Measurements from ENCODE around the gene SLC15A1.

The SLC15A1 gene

GRCh38 chr13:98706446-98707110, 45.9 kb downstream of the SLC15A1 start:
- DNase-seq (ENCODE audit: low spot score): no peak

- no peak for DNase-seq (ENCODE audit: low spot score)
These were observed 54.7 kb downstream of the SLC15A1 start for GRCh38 chr13:98697791-98698190.

GRCh38 chr13:98693756-98694155, 58.7 kb downstream of the SLC15A1 start:
- DNase-seq (ENCODE audit: low spot score): no peak

- DNase-seq (ENCODE audit: low spot score): no peak
These were observed 61.1 kb downstream of the SLC15A1 start for GRCh38 chr13:98691360-98691759.

- DNase-seq (ENCODE audit: low spot score): no peak
These were observed 62.0 kb downstream of the SLC15A1 start for GRCh38 chr13:98690348-98691022.

GRCh38 chr13:98689347-98689968, 63.0 kb downstream of the SLC15A1 start:
- no peak for DNase-seq (ENCODE audit: low spot score)

- no peak for DNase-seq (ENCODE audit: low spot score)
These were observed 64.1 kb downstream of the SLC15A1 start for GRCh38 chr13:98688373-98688772.

- DNase-seq (ENCODE audit: low spot score): no peak
These were observed 65.2 kb downstream of the SLC15A1 start for GRCh38 chr13:98687319-98687718.

GRCh38 chr13:98686270-98686669, 66.2 kb downstream of the SLC15A1 start:
- no peak for DNase-seq (ENCODE audit: low spot score)

GRCh38 chr13:98685146-98685545, 67.3 kb downstream of the SLC15A1 start:
- DNase-seq (ENCODE audit: low spot score): no peak

- no peak for DNase-seq (ENCODE audit: low spot score)
These were observed 71.4 kb downstream of the SLC15A1 start for GRCh38 chr13:98681049-98681448.

GRCh38 chr13:98678741-98679140, 73.7 kb downstream of the SLC15A1 start:
- no peak for DNase-seq (ENCODE audit: low spot score)

GRCh38 chr13:98677398-98677797, 75.1 kb downstream of the SLC15A1 start:
- DNase-seq (ENCODE audit: low spot score): no peak

GRCh38 chr13:98676239-98676638, 76.2 kb downstream of the SLC15A1 start:
- no peak for DNase-seq (ENCODE audit: low spot score)

GRCh38 chr13:98675837-98676236, 76.6 kb downstream of the SLC15A1 start:
- no peak for DNase-seq (ENCODE audit: low spot score)

- no peak for DNase-seq (ENCODE audit: low spot score)
These were observed 77.4 kb downstream of the SLC15A1 start for GRCh38 chr13:98675066-98675465.

GRCh38 chr13:98672947-98673613, 79.4 kb downstream of the SLC15A1 start:
- peak; percentile 88 for DNase-seq (ENCODE audit: low spot score)

GRCh38 chr13:98668155-98668554, 84.3 kb downstream of the SLC15A1 start:
- DNase-seq (ENCODE audit: low spot score): no peak

GRCh38 chr13:98665638-98665995, 86.9 kb downstream of the SLC15A1 start:
- DNase-seq (ENCODE audit: low spot score): no peak

- no peak for DNase-seq (ENCODE audit: low spot score)
These were observed 87.4 kb downstream of the SLC15A1 start for GRCh38 chr13:98664924-98665637.

GRCh38 chr13:98664510-98664909, 88.0 kb downstream of the SLC15A1 start:
- no peak for DNase-seq (ENCODE audit: low spot score)

GRCh38 chr13:98664047-98664446, 88.4 kb downstream of the SLC15A1 start:
- DNase-seq (ENCODE audit: low spot score): no peak

All from COLO829 (cell line).